Body of pancreas (tissue), 4 donors: ENCODE measurements around the gene SLC12A9.

ENCODE experiments used
- POLR2A ChIP-seq, 3 donors: fragments of 450-650 bp; IDR thresholded peaks; one replicate each; pipeline ENCODE4 v1.6.1; 2016; ENCODE audit warnings: antibody characterized with exemption in 3 of 3, mild to moderate bottlenecking in 2 of 3
- TF ChIP-seq, protein P1 (sequence below), 7 experiments: fragments of 450-650 bp in 4 of 7; fragments of 200-600 bp in 3 of 7; sonication (generic) in 3 of 7; IDR thresholded peaks; one replicate each; pipeline ENCODE4 v1.5.1; 2016 to 2019; ENCODE audit warnings: antibody characterized with exemption in 7 of 7

DNA sequence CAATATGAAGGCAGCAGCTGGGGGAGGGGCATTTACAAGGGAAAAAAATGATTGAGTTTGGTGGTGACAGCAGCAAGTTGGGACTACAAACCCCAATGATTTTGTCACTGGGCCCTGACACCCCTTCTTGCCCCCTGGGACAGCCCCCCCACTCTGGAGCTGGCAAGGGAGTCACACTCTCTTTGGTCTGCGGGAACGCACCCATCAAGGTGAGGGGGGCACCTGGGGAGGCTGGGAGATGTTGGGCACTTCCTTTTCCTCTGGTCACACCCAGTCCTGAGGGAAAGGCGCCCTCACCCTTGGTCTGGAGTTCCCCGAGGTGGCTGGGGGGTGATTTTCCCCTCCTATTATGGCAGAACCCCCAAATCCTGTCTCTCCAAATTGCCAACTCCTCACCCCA is 49.6 kb upstream of the SLC12A9 start:
- TF ChIP-seq, protein P1, sequence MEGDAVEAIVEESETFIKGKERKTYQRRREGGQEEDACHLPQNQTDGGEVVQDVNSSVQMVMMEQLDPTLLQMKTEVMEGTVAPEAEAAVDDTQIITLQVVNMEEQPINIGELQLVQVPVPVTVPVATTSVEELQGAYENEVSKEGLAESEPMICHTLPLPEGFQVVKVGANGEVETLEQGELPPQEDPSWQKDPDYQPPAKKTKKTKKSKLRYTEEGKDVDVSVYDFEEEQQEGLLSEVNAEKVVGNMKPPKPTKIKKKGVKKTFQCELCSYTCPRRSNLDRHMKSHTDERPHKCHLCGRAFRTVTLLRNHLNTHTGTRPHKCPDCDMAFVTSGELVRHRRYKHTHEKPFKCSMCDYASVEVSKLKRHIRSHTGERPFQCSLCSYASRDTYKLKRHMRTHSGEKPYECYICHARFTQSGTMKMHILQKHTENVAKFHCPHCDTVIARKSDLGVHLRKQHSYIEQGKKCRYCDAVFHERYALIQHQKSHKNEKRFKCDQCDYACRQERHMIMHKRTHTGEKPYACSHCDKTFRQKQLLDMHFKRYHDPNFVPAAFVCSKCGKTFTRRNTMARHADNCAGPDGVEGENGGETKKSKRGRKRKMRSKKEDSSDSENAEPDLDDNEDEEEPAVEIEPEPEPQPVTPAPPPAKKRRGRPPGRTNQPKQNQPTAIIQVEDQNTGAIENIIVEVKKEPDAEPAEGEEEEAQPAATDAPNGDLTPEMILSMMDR (IDR thresholded peaks at IDR 0.05): no peak
- TF ChIP-seq POLR2A (IDR thresholded peaks at IDR 0.05): no peak
